ENCODE data around the gene MBTPS1.

GRCh38 chr16:84061236-84061819 lies 55.4 kb downstream of the MBTPS1 start:
- no peak for TF ChIP-seq POLR2A (IDR thresholded peaks at IDR 0.05)
- TF ChIP-seq CTCF (IDR thresholded peaks at IDR 0.05) = no peak
- TF ChIP-seq EP300 (IDR thresholded peaks at IDR 0.05) = no peak
- TF ChIP-seq POLR2AphosphoS5 (IDR thresholded peaks at IDR 0.05) = no peak

All from stomach (tissue), 4 donors.